Sciatic nerve (tissue), 2 donors: ENCODE data around the gene PRKG1. TPM values are rescaled to one million over a fixed set of nuclear protein-coding genes. Genes with fewer than 3 reads are reported as not detected.

Experiments
- ATAC-seq: fragments of 200-7000 bp; cut with Tn5 transposase; one replicate; pipeline ENCODE4 v1.9.1; 2020; ENCODE audit warnings: mild to moderate bottlenecking, moderate library complexity
- DNase-seq: peaks from one replicate; pipeline ENCODE4 v3.0.0-alpha.2; 2020; ENCODE audit warnings: low spot score
- intact Hi-C: fragments of 100-400 bp; cut with DNase I; formaldehyde crosslinking; loops from one replicate; pipeline ENCODE4 v1.14.2; 2022
- total RNA-seq: library from RNA; stranded (reverse); fragmentation: NEBNext Ultra II Directional; extraction: Animal tissue kit (Norgen Biotek cat#: 25700); gene quantifications from one replicate; pipeline ENCODE4 v1.2.1, GENCODE V29; 2021
- donor health status: DM: no; HTN: no; CAD: no.
- donor health status: DM: no; HTN: no; CAD: no.

Gene PRKG1
- total RNA-seq, 1 donor from 2014 or later, result 20.0 TPM

DNA sequence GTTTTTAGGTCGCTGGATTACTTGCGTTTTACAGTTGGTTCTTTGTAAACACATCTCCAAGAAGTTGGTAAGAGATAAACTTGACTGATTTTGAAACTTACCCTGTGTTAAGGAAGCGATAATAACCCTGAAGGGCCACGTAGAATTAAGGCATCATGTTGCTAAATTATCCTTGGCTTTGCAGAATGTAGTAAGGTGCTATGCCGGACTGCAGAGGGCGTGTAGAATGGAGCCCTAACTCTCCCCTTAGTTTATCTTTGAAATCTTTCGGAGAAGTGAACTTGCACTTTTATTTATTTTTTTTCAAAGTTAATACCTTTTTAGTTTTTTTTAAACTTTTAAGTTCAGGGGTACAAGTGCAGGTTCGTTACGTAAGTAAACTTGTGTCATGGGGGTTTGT, 1031.0 kb downstream of the PRKG1 start:
- intact Hi-C loops, result no loop called here
- DNase-seq (no peak), ATAC-seq (no peak)

DNA sequence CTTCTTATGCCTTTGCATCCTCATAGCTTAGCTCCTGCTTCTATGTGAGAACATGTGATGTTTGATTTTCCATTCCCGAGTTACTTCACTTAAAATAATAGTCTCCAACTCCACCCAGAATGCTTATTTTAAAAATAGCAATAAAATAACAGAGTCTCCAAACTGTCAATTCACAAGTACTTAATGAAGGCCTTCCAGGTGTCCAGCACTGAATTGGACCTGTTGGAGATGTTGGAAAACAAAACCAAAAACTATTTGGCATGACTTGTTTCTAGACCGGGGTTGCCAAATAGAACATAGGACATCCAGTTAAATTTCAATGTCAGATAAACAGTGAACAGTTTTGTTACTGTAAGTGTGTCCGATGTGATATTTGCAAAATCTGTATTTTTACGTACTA, 1031.7 kb downstream of the PRKG1 start:
- no peak for ATAC-seq
- DNase-seq, result no peak
- intact Hi-C loops, result no loop called here

DNA sequence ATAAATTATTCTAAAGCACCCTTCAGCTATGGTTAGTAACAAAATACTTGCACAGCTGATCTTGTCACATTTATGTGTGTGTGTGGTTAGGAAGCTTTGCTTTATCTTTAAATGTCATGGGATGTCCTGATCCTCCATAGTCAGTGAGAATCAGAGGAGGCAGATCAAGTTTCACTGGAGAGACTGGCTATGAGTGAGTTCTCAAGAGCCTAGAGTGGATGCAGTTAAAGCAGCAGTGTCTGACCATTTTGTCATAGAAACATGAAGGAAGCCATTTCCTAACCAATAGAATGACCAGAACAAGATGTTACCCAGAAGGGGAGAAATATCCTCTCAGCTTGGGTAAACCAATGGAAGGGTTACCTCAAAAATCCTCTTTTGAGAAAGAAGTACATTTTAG, 1032.6 kb downstream of the PRKG1 start:
- no peak for DNase-seq
- no peak for ATAC-seq
- intact Hi-C loops, result no loop called here

DNA sequence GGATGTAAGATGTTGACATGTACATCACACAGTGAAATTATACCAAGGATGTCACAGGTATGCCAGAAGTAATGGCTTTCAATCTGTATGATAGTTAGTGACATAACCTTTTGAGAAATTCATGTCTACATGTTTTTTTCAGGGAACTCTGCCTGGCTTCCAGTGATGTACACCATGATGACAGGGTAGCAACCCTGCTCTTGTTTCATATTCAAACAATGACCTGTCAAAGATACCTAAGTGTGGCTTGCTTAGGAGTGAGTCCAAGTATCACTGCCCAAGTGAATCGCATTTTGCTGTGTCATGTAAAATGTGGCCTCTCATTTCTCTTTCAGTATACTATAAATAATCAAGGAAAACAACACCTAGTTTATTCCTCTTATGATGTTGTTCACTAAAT, 1033.9 kb downstream of the PRKG1 start:
- ATAC-seq, result no peak
- no peak for DNase-seq
- intact Hi-C loops, result no loop called here

DNA sequence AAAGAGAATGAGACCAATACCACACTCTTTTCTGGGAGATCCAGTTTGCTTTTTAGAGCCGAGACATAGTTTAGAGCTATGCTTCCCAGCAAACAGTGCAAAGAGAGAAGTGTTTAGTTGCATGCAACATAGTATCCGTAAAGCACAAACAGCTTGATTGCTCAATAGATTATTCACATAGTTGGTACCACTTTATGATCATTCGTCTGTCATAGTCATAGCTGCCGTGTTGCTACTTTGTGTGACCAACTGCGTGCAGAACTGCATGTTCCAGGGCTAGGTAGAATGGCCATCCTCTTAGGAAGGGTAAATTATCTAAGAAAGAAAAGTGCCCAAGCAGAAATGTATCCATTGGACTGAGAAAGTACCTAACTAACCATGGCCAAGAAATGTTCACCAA, 1036.3 kb downstream of the PRKG1 start:
- DNase-seq (no peak), ATAC-seq (no peak)
- intact Hi-C loops, result no loop called here

DNA sequence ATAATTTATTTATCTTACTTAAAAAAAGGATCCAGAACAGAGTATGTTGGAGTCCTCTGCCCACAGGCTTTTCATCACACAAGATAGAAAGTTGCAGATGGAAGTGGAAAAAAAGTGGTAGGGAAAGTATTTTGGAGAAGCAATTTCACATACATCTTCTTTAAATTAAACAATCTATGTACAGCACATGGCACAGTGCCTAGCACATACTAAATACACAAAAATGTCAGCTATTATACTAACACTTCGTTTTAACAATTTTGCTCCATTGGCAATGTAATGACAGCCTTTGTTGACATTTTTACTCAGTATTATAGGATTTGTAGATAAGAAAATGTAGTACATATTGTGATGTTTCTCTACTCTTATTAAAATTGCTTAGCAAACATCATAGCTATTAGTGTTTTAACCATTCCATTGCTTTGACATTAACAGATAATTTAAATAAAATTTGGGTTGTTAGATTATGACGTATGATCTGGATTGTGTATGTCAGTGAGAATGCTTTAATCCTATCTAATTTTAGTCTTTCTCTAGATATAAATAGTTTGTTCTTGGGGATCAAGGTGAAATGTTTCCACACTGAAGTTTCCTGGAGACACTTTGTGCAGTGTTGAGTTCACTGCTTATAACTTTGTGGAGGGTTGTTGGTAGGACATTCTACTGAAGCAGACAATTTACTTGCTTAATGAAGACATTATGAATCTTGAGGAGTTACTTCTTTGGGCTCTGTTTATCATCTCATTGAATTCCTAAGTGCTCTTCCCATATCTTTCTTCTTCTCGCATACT, 1037.0 kb downstream of the PRKG1 start:
- ATAC-seq (no peak), DNase-seq (no peak)
- intact Hi-C loops, result no loop called here

DNA sequence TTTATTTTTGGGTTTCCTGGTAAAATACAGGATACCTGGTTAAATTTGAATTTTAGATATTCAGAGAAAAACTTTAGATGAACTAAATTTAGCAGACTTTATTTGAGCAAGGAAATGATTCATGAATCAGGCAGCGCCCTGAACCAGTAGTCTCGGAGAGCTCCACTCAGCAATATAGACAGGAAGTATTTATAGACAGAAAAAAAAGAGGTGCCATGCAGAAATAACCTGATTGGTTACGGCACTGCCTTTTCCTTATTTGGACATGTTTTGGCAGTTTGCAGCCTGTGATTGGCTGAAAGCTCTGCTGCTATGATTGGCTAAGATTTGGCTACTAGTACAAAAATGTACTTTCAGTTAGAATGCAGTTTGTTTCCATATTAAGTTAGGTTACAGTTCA, 1041.5 kb downstream of the PRKG1 start:
- DNase-seq (no peak), ATAC-seq (no peak)
- intact Hi-C loops, result no loop called here

DNA sequence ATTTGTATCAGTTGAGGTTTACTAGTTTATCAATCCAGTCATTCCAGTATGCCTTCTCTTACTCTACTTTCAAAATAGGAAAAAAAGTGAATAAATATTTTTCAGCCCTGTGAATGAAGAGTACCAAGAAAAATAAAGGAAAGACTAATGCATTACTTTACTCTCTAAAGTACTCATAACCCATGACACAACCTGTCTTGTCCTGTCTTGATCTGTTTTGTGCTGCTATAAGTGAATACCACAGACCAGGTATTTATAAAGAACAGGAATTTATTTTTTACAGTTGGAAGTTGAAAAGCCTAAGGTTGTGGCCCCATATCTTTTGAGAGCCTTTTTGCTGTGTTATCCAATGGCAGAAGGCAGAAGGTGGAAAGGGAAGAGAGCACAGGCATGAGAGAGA, 1045.2 kb downstream of the PRKG1 start:
- no peak for DNase-seq
- ATAC-seq, result no peak
- intact Hi-C loops, result no loop called here

DNA sequence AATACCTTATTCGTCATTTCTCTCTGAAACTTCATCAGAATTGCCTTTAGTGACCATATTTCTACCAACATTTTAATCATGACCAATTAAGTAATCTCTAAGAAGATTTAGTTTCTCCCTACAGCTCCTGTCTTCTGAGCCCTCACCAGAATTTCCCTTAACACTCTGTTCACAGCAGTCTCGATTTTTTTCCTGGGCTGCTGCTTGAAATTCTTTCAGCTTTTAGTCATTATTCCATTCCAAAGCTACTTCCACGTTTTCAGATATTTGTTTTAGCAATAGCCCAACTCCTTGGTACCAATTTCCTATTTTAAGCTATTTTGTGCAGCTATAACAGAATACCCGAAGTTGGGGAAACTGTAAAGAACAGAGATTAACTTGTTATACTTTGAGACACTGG, 1047.4 kb downstream of the PRKG1 start:
- DNase-seq (no peak), ATAC-seq (no peak)
- intact Hi-C loops, result no loop called here

DNA sequence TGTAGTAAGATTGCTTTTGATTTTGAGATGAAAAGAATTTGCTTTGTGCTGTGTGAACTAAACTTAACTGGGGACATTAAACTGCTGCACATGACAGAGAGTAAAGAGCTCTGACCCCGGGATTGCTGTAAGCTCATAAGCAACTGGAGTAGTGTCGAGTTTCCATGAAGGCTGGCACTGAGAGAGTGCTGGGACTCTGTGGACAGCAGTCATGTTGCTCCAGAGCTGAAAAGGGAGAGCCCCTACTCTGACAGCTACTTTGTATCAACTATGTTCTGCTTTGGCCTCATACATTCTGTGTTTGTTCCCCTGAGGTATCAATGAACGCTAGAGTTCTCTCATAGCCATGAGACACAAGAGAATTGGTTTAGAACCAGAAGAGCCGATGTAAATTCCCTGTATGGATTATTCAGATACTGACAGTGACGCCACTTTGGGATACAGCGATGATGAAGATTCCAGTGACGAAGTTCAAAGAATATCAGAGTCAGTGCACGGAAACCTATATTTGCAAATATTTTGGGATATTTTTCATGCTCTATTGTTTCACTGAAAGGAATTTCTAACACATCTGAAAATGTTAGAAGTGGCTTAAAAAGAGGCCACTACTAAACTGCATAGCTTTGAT, 1053.9 kb downstream of the PRKG1 start:
- intact Hi-C loops, result no loop called here
- ATAC-seq, result no peak
- no peak for DNase-seq

DNA sequence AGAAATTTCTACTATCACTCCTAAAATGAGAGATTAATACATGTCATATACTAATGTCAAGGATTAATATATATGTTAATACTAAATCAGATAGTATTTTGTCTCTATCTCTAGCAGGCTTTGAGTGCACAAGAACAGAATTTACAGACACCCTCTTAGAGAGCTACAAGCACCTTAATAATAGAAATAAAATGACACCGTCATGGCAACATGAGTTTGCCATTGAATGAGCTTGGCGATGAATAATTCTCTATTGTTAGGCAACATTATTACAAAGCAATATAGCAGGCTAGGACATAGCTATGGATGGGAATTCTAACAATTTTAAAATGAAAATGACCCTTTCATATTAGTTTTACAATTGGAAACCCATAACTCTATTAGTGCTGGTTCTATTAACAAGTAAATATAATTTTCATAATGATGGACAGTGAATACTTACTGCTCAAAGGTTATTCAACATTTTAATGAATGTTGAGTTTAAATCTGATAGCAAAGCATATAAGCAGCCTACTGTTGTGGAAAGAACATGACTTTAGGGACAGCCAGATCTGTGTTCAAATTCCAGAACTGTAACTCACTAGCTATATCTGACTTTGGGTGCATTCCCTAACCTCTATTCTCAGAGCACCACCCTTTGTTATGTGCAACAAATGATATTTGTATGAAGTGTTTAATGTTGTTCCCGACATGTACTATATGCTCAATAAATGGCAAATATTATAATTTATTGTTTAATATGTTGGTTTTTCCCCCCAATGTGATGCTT, 1055.3 kb downstream of the PRKG1 start:
- DNase-seq, result no peak
- intact Hi-C loops, result no loop called here
- ATAC-seq, result no peak

DNA sequence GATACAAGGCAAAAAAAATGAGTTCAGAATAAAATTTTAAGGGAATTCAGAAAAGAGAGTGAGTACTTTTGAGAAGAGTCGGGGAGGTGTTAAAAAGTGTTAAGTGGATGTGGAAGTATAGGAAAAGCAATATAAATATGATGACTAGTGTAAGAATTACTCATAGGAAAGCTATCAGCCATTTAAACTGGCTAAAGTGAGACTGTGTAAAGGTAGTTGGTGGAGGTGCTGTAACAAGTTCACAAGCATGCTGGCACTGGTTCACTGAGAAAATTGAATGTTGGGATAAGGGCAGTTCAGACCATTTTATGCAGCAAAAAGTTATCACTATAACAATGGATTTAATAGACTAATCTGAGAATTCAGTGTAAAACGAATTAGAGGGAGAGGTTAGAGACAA, 1060.8 kb downstream of the PRKG1 start:
- DNase-seq (no peak), ATAC-seq (no peak)
- intact Hi-C loops, result no loop called here

DNA sequence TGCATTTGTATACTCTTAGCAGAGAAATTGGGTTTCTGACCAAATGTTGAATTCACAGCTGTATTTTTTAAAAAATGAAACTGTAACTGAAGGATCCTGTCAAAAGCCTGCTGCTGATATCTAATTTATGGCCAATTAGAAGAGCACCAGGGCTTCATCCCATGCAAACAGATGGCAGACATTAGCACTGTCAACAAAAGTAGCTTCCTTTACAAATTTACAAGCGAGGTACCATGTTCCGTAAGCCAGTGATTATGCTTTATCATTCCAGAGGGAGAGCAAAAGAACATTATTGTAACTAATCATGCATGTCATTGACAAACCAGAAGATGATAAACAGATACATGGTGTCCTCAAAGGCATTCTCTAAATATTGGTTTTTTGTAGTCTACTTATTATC, 1062.6 kb downstream of the PRKG1 start:
- DNase-seq (no peak), ATAC-seq (no peak)
- intact Hi-C loops, result no loop called here

DNA sequence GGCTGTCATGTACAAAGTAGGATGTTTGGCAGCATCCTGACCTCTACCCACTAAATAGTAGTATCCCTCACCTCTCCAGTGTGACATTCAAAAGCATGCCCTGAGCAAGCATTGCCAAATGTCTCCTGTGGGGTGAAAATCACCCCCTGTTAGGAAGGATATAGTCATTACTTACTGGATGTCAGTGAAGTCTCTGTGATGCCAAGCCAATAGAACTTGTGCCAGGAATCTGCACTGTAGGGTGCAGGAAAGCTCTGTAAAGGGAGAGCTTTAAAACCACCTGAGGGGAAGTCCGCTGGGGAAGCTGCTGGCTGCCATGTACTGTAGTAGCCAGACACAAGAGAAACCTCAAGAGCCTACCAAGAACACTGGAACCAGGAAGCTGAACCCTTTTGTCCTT, 1069.1 kb downstream of the PRKG1 start:
- intact Hi-C loops, result no loop called here
- DNase-seq, result no peak
- ATAC-seq, result no peak

DNA sequence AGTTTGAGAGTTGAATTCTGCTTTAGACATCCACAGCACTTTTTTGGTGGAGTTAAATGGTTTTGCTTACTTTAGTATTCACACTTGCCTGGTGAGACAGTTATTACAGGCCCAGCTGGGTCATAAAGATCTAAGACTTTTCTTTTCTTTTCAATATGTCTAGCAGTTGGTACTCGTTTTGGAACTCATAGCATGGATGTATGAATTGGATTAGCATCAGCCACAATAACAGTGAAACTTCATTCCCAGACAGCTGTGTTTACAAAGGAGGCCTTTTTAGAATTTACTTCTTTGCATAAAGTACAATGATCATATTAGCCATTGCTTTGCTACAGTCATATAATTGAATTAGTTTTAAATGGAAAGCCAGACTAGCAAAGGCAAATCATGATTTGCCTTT, 1071.3 kb downstream of the PRKG1 start:
- intact Hi-C loops, result no loop called here
- DNase-seq (no peak), ATAC-seq (no peak)

DNA sequence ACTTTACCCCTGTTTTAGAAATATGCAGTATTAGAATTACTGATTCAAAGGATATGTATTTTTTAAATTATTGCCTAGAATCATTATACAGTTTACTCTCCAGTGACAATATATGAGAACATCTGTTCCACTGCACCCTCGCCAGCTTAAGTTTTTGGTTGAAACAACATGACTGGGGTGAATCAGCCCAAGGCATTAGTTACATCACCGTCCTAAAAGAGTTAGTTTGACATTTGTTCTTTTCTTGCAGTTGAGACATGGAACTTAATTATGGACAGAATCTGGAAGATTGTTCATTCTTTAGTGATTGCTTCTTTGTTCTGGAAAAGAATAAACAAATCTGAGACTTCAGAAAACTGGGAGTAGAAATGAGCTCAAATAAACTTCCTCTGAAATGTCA, 1072.5 kb downstream of the PRKG1 start:
- intact Hi-C loops, result no loop called here
- no peak for DNase-seq
- no peak for ATAC-seq

DNA sequence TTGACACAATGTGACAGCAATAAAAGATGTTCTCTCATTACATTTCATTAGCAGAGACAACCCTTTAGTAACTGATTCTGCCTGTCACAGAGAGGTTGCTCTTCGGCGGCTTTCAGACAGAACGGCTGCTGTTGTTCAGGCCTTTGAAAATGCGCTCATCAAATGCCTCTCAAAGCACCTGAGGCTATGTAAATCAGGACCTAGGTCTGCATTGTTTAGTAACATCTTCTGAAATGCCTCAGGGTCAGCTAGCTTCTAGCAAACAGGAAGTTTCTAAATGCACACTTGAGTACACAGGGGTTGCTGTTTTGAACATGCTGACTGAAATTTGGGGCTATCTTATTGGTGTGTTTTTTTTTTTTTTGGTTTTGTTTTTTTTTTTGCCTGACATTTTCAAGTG, 1096.5 kb downstream of the PRKG1 start:
- no peak for ATAC-seq
- intact Hi-C loops, result no loop called here

DNA sequence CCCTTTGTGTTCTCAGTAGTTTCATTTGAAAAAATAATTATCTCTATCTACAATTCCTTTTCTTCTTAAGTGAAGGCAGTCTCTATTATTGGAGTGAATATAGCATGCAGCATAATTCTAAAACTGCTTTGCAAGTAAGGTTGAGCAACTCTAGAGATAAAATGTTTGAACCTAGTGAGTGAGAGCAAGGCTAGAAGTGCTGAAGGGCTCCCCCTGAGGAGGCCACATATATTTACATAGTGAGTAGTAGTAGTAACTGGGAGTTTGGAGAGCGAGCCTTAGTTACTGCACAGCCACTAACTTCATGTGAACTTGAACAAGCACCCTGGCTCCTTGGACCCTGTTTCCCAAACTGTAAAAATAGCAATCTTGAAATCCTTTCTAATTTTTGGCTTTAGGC, 1098.3 kb downstream of the PRKG1 start:
- ATAC-seq (no peak), DNase-seq (no peak)
- intact Hi-C loops, result no loop called here

More for the DNA sequence above, 1096.5 kb downstream of the PRKG1 start:
- DNase-seq, result no peak

DNA sequence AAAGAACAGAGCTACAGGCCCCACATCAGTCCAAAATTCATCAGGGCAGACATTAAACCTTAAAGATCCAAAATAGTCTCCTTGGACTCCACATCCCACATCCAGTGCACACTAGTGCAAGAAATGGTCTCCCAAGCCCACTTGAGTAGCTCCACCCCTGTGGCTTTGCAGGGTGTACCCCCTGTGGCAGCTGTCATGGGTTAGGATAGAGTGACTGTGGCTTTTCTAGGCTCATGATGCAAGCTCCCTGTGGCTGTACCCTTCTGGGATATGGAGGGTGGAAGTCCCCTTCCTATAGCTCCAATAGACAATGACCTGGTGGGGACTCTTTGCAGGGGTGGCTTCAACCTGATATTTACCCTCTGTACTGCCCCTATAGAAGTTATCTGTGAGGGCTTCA, 1111.0 kb downstream of the PRKG1 start:
- no peak for ATAC-seq
- no peak for DNase-seq
- intact Hi-C loops, result no loop called here

DNA sequence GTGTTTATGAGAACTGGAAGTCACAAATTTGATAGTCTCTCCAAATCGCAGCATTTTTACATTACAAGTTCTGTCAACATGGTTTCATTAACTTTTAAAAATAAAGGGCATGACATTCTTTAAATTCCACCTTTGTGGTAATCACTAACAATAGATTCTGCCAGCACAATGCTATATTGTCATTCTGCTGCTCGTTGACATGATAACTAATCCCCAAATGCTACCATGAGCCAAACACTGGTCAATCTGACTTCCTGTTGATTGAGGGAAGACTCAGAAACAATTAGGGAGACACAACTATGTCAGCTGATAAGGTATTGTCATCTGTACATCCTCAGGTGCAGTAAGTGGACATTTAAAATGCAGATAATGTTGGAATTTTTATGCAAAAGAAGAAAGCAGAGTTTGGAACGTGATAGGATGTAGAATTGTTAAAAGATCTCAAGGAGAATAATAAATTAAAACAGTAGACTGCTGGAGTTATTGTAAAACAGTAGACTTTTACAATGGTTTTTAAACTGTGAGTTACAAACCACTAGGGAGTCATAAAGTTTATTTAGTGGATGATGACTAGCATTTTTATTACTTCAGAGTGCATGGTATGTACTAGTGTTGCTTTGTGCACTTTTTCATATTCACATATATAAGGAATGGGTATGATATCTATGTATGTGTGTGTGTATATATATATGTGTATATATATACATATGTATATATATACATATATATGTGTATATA, 1113.4 kb downstream of the PRKG1 start:
- no peak for ATAC-seq
- no peak for DNase-seq
- intact Hi-C loops, result no loop called here
